Tibial artery (tissue), 4 donors: ENCODE results near the gene MCOLN1.
"Not testable (repeated sequence)": the region's sequence is repeated elsewhere in the genome, so short reads cannot be mapped to it uniquely, and the experiment has no call there.

ENCODE experiments used
- DNase-seq, 2 donors: peaks; one replicate each; pipeline ENCODE4 v3.0.0-alpha.2; 2019
- H3K27ac ChIP-seq, 2 donors: fragments of 200-600 bp; sonication (generic) in 1 of 2; 1 replicate in 1 of 2; 2 replicates in 1 of 2; pipeline ENCODE4 v1.5.1; 2018 to 2019; ENCODE audit warnings: mild to moderate bottlenecking in 1 of 2
- H3K27me3 ChIP-seq, 2 donors: fragments of 200-600 bp; sonication (generic) in 1 of 2; one replicate each; pipeline versions ENCODE4 v1.5.1 to v1.6.0; 2016 to 2019
- H3K36me3 ChIP-seq, 3 donors: fragments of 200-600 bp; sonication (generic) in 2 of 3; one replicate each; pipeline ENCODE4 v1.5.1; 2016 to 2019; ENCODE audit warnings: mild to moderate bottlenecking in 2 of 3
- H3K4me1 ChIP-seq, 4 donors: fragments of 200-600 bp; sonication (generic) in 2 of 4; 1 replicate in 3 of 4; 2 replicates in 1 of 4; pipeline ENCODE4 v1.5.1; 2016 to 2019
- H3K4me3 ChIP-seq, 2 donors: fragments of 200-600 bp; sonication (generic) in 1 of 2; 1 replicate in 1 of 2; 2 replicates in 1 of 2; pipeline ENCODE4 v1.5.1; 2018 to 2019; ENCODE audit warnings: mild to moderate bottlenecking in 2 of 2
- H3K9me3 ChIP-seq, 3 donors: fragments of 200-600 bp; sonication (generic) in 1 of 3; one replicate each; pipeline ENCODE4 v1.5.1; 2016 to 2019
- intact Hi-C: fragments of 100-400 bp; cut with DNase I; formaldehyde crosslinking; loops from one replicate; pipeline ENCODE4 v1.15.0; 2023; ENCODE audit warnings: low total_unique reads
- TF ChIP-seq, protein P1 (sequence below), 2 experiments: fragments of 200-600 bp in 1 of 2; fragments of 450-650 bp in 1 of 2; IDR thresholded peaks; one replicate each; pipeline ENCODE4 v1.5.1; 2017 to 2019; ENCODE audit warnings: antibody characterized with exemption in 2 of 2, mild to moderate bottlenecking in 1 of 2, moderate library complexity in 1 of 2

MCOLN1 gene

DNA sequence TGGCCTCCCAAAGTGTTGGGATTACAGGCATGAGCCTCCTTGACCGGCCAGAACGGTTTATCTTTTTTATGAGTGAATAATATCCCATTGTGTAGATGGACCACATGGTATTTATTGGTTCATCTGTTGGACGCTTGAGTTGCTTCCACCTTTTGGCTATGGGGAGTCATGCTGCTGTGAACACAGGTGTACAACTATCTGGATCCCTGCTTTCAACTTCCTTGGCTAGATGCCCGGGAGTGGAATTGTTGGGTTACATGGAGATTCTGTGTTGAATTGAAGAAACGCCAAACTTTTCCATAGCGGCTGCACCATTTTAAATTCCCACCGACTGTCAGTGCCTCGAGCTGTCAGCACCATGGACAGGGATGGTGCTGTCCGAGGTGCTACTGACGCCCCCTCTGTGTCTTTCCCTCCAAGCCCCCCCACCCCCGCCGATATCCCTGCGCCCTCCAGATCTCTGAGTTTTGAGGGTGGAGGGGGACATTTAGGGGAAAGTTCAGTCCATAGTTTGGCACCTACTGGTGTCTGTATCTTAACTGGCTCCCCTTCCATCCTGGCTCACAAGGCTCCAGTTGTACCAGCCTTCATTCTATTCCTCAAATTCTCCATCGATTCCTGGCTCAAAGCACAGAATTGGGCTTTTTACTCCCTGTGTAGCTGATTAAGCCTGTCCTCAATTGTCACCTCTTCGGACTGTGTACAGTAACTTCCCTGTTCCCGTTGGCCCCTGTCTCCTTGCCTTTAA lies 40.4 kb downstream of the MCOLN1 start:
- no peak overlapping the region for H3K27ac ChIP-seq
- no peaks in the 10 kb centered on the region for H3K9me3 ChIP-seq
- TF ChIP-seq, protein P1, sequence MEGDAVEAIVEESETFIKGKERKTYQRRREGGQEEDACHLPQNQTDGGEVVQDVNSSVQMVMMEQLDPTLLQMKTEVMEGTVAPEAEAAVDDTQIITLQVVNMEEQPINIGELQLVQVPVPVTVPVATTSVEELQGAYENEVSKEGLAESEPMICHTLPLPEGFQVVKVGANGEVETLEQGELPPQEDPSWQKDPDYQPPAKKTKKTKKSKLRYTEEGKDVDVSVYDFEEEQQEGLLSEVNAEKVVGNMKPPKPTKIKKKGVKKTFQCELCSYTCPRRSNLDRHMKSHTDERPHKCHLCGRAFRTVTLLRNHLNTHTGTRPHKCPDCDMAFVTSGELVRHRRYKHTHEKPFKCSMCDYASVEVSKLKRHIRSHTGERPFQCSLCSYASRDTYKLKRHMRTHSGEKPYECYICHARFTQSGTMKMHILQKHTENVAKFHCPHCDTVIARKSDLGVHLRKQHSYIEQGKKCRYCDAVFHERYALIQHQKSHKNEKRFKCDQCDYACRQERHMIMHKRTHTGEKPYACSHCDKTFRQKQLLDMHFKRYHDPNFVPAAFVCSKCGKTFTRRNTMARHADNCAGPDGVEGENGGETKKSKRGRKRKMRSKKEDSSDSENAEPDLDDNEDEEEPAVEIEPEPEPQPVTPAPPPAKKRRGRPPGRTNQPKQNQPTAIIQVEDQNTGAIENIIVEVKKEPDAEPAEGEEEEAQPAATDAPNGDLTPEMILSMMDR (IDR thresholded peaks at IDR 0.05) = no peak
- intact Hi-C loops = loop anchor here (10.0 kb wide), 1 partner anchor 122 kb away; the partner anchor contains the start of gene TRAPPC5
- no peak for DNase-seq
- H3K4me3 ChIP-seq = no peak overlapping the region
- H3K27me3 ChIP-seq = no peaks in the 10 kb centered on the region
- no peaks in the 10 kb centered on the region for H3K4me1 ChIP-seq
- H3K36me3 ChIP-seq = peaks cover 39 to 51% (median 50%) of the 10 kb centered on the region in 3 donors

DNA sequence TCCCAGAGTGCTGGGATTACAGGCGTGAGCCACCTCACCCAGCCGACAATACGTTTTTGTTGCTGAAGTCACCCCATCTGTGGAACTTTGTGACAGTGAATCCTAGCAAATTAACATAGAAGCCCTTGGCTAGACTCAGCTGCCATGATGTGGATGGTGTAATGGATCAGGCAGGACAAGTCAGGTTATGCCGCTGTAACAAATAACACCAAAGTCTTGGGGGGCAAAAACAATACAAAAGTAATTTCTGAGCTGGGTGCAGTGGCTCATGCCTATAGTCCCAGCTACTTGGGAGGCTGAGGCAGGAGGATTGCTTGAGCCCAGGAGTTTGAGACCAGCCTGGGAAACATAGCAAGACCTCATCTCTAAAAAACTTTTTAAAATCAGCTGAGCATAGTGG lies 42.4 kb downstream of the MCOLN1 start:
- TF ChIP-seq, protein P1 (IDR thresholded peaks at IDR 0.05) = no peak
- Histone ChIP-seq H3K4me3 (no peak overlapping the region), H3K36me3 (peaks cover 18 to 30% (median 30%) of the 10 kb centered on the region in 3 donors), H3K27ac (no peak overlapping the region), H3K27me3 (no peaks in the 10 kb centered on the region), H3K9me3 (no peaks in the 10 kb centered on the region), H3K4me1 (no peaks in the 10 kb centered on the region)
- DNase-seq = no peak
- intact Hi-C loops = loop anchor here (10.0 kb wide), 1 partner anchor 120 kb away; the partner anchor contains the start of gene TRAPPC5

DNA sequence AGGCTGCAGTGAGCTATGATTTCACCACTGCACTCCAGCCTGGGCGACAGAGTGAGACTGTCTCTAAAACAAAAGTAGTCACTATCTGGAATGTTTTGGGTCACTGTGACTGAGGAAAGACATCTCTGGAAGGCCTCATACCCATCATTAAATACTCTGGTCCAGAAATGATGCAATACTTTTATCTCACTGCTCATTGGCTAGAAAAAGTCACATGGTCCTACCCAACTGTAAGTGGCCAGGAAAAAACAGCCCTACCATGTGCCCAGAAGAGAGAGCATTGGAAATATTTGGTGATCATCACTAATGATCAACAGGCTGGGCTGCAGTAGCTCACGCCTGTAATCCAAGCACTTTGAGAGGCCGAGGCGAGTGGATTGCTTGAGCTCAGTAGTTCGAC lies 42.9 kb downstream of the MCOLN1 start:
- Histone ChIP-seq H3K36me3 (peaks cover 13 to 26% (median 25%) of the 10 kb centered on the region in 3 donors), H3K9me3 (no peaks in the 10 kb centered on the region), H3K4me1 (no peaks in the 10 kb centered on the region), H3K27ac (no peak overlapping the region), H3K4me3 (no peak overlapping the region), H3K27me3 (no peaks in the 10 kb centered on the region)
- no peak for DNase-seq
- intact Hi-C loops = loop anchor here (10.0 kb wide), 1 partner anchor 119 kb away; the partner anchor contains the start of gene TRAPPC5
- TF ChIP-seq, protein P1 (IDR thresholded peaks at IDR 0.05) = no peak

DNA sequence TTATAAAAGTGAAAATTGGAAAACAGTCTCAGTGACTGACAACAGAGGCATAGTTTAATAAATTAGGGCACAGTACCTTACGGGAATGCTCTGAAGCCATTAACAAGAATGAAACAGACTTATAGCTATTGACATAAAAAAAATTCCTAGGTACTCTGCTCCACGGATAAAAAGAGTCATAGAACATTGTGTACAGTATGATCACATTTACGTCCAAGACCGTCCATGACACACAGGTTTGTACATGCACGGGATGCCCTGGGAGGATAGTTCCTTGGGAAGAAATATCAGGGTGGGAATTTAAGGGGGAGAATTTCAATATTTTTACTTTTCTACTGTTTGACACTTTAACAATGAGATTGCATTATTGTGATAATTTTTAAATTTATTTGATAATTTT lies 48.3 kb downstream of the MCOLN1 start:
- intact Hi-C loops = loop anchor here (10.0 kb wide), 1 partner anchor 224 kb away; no protein-coding TSS in a partner anchor
- TF ChIP-seq, protein P1 (IDR thresholded peaks at IDR 0.05) = no peak
- no peak overlapping the region for H3K27ac ChIP-seq
- no peaks in the 10 kb centered on the region for H3K36me3 ChIP-seq
- no peak overlapping the region for H3K4me3 ChIP-seq
- no peak for DNase-seq
- H3K27me3 ChIP-seq = no peaks in the 10 kb centered on the region
- no peaks in the 10 kb centered on the region for H3K9me3 ChIP-seq
- no peaks in the 10 kb centered on the region for H3K4me1 ChIP-seq

DNA sequence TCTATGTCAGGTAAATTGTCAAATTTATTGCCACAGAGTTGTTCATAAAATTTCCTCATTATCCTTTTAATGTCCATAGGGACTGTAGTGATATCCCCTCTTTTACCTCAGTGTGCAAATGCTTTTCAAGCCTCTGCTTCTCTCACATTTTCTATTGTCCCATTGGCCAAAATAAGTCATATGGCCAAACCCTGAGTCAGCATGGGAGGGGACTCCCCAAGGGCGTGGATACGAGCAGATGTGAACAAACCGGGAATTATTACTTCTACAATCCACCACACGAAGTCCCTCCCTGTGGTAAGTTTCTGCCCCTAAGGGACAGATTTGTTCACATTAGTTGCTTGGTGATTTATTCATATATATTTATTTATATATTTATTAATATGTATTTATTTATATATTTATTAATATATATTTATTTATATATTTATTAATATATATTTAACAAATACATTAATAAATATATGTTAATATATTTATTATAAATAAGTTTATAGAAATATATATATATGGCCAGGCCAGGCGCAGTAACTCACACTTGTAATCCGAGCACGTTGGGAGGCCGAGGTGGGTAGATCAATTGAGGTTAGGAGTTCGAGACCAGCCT lies 53.1 kb downstream of the MCOLN1 start:
- H3K9me3 ChIP-seq = no peaks in the 10 kb centered on the region
- H3K27me3 ChIP-seq = no peaks in the 10 kb centered on the region
- no peak overlapping the region for H3K4me3 ChIP-seq
- no peaks in the 10 kb centered on the region for H3K4me1 ChIP-seq
- TF ChIP-seq, protein P1 (IDR thresholded peaks at IDR 0.05) = no peak
- DNase-seq = no peak
- no peak overlapping the region for H3K27ac ChIP-seq
- intact Hi-C loops = loop anchor here (10.0 kb wide), 1 partner anchor 219 kb away; no protein-coding TSS in a partner anchor
- no peaks in the 10 kb centered on the region for H3K36me3 ChIP-seq

DNA sequence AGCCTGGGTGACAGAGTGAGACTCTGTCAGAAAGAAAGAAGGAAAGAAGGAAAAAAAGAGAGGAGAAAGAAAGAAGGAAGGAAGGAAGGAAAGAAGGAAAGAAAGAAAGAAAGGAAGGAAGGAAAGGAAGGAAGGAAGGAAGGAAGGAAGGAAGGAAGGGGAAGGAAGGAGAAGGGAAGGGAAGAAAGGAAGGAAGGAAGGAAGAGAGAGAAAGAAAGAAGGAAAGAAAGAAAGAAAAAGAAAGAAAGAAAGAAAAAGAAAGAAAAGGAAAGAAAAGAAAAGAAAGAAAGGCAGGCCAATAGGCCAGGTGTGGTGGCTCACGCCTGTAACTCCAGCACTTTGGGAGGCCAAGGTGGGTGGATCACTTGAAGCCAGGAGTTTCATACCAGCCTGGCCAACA lies 55.0 kb downstream of the MCOLN1 start:
- not testable (repeated sequence) for H3K9me3 ChIP-seq, DNase-seq, H3K4me1 ChIP-seq, H3K27me3 ChIP-seq, H3K4me3 ChIP-seq, H3K27ac ChIP-seq, H3K36me3 ChIP-seq
- intact Hi-C loops = loop anchor here (10.0 kb wide), 1 partner anchor 217 kb away; no protein-coding TSS in a partner anchor
